B cell (primary cell): ENCODE measurements around the gene RUVBL1.

Experiments
- CTCF ChIP-seq: fragments of 200-600 bp; IDR thresholded peaks from one replicate; pipeline ENCODE4 v1.8.0; 2022; ENCODE audit warnings: antibody characterized with exemption, mild to moderate bottlenecking
- EZH2 ChIP-seq: IDR thresholded peaks from 2 replicates; pipeline ENCODE4 v1.6.1; 2012; ENCODE audit warnings: borderline replicate concordance, low read depth, mild to moderate bottlenecking, moderate library complexity, low read length; ENCODE audit not compliant: insufficient read depth, poor library complexity, severe bottlenecking

- TF ChIP-seq CTCF = no peak
- no peak for TF ChIP-seq EZH2
Measured at GRCh38 chr3:128100161-128100560, 23.5 kb downstream of the RUVBL1 start.
